Left renal cortex interstitium (tissue), 4 donors: ENCODE data around the gene KIR2DL4. TPM values are rescaled to one million over a fixed set of nuclear protein-coding genes. Genes with fewer than 3 reads are reported as not detected.
"Not testable (repeated sequence)": the region's sequence is repeated elsewhere in the genome, so short reads cannot be mapped to it uniquely, and the experiment has no call there.

ENCODE experiments used
- DNase-seq, 4 donors: peaks; one replicate each; pipeline ENCODE4 v3.0.0-alpha.2; 2013; ENCODE audit warnings: low read depth in 4 of 4, low spot score in 2 of 4, missing footprints in 1 of 4
- polyA plus RNA-seq, 4 donors: library from polyadenylated mRNA; unstranded; fragments of 120-200 nt; gene quantifications; one replicate each; pipeline ENCODE4 v1.2.1, GENCODE V29; 2013; ENCODE audit not compliant: insufficient read length in 4 of 4

KIR2DL4 gene
- not detected for polyA plus RNA-seq

DNA sequence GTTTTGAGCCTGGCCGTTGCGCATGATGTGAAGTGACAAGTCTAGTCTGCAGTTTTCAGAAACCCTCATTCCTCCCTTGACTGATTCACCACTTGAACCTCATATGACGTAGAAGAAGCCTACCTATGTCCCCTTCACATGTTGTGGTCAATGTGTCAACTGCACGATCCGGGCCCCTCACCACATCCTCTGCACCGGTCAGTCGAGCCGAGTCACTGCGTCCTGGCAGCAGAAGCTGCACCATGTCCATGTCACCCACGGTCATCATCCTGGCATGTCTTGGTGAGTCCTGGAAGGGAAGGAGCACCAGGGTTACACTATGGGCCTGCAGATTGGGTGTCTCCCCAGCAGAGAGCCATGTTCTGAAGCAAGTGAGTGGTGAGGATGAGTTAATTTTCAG is at the start of gene KIR2DL4:
KIR2DL4 (plus strand) TSS at position 201 of the 400 bp plus-strand sequence; CDS start at position 243, 42 bp downstream.
- no peak for DNase-seq

GRCh38 chr19:54756204-54757110 is 47.0 kb upstream of the KIR2DL4 start:
- not testable (repeated sequence) for DNase-seq

- DNase-seq = not testable (repeated sequence)
Observed at GRCh38 chr19:54758577-54758976, 44.8 kb upstream of the KIR2DL4 start.

DNA sequence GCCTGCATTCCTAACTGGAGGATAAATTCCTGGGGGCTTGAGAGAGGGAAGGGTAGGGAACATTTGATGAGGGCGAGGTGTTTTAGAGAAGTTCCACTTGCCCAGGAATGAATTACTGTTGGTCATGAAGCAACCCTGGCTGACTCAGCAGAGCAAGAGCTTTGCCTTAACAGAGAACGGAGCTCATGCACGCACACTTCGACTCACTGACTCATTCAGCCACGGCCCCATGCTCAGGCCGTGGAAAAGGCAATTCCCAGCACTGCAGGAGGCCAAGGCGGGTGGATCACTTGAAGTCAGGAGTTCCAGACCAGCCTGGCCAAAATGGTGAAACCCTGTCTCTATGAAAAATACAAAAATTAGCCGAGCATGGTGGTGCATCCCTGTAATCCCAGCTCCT is 39.2 kb upstream of the KIR2DL4 start:
- DNase-seq = not testable (repeated sequence)

GRCh38 chr19:54766464-54766863 is 36.9 kb upstream of the KIR2DL4 start:
- DNase-seq = not testable (repeated sequence)

DNA sequence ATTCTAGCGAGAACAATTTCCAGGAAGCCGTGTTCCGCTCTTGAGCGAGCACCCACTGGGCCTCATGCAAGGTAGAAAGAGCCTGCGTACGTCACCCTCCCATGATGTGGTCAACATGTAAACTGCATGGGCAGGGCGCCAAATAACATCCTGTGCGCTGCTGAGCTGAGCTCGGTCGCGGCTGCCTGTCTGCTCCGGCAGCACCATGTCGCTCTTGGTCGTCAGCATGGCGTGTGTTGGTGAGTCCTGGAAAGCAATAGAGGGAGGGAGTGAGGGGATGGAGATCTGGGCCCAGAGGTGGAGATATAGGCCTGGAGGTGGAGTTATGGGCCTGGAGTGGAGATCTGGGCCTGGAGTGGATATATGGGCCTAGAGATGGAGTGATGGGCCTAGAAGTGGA is 33.8 kb upstream of the KIR2DL4 start, which contains the start of gene KIR2DL1:
KIR2DL1 (plus strand) TSS at position 148 of the 400 bp plus-strand sequence; CDS start at position 206, 58 bp downstream.
- DNase-seq = not testable (repeated sequence)

GRCh38 chr19:54770511-54770910 is 32.9 kb upstream of the KIR2DL4 start:
- DNase-seq = not testable (repeated sequence)

DNA sequence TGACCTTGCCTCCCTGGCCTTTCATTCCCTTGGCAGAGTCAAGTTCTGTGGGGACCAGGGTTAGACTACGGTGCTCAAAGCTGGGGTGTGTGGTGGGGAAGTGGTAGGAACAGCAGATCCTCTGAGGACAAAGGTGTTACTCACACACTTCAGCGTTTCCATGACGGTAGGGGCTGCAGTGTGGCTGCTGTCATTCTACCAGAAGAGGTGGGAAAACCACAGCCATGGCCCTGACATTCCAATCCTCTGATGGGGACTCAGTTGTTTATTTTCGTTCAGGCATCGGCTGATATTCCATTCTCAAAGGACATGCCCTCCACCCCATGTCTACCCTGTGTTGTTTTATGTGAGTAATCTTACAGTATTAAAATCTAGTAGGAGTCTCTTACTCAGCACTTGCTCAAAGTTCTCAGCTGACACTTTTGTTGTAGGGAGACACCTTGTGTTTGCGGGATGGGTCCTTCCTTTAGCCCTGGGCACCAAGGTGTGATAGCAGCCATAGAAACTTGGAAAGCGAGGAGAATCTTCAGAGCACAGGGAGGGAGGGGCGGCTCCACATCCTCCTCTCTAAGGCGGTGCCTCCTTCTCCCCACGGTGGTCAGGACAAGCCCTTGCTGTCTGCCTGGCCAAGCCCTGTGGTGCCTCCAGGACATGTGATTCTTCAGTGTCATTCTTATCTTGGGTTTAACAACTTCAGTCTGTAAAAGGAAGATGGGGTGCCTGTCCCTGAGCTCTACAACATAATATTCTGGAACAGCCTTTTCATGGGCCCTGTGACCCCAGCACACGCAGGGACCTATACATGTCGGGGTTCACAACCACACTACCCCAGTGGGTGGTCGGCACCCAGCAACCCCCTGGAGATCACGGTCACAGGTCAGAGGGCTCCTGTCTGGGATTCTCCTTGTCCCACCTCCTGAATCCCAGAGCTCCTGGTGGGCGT is 32.1 kb upstream of the KIR2DL4 start:
- not testable (repeated sequence) for DNase-seq

DNA sequence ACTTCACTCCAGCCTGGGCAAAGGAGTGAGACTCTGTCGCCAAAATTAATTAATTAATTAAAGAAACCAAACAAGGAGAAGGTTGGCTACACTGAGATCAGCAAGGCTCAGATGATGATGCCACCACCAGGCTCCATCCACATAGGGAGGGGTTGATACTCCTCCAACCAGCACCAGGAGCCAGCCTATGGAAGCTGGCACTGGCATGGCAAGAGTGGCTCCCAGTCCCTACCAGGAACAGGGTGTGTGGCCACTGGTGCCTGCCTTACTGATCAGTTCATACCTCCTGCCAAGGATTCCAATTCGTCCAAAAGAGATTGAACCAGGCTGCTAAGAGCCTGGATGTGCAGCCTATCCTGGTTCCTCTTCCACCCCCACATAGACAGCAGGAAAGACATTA is 30.7 kb upstream of the KIR2DL4 start:
- DNase-seq = not testable (repeated sequence)

GRCh38 chr19:54775095-54775815 is 28.2 kb upstream of the KIR2DL4 start:
- DNase-seq = not testable (repeated sequence)

DNA sequence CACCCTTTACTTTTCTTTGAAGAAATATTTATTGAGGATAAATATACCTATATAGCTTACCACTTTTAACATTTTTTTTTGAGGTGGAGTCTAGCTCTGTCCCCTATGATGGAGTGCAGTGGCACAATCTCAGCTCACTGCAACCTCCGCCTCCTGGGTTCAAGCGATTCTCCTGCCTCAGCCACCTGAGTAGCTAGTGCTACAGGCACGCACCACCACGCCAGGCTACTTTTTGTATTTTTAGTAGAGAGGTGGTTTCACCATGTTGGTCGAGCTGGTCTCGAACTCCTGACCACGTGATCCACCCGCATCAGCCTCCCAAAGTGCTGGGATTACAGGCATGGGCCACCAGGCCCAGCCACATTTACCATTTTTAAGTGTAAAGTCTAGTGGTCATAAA is 27.6 kb upstream of the KIR2DL4 start:
- not testable (repeated sequence) for DNase-seq

- not testable (repeated sequence) for DNase-seq
Observed at GRCh38 chr19:54777851-54778250, 25.6 kb upstream of the KIR2DL4 start.

- not testable (repeated sequence) for DNase-seq
Observed at GRCh38 chr19:54778896-54779295, 24.5 kb upstream of the KIR2DL4 start.

DNA sequence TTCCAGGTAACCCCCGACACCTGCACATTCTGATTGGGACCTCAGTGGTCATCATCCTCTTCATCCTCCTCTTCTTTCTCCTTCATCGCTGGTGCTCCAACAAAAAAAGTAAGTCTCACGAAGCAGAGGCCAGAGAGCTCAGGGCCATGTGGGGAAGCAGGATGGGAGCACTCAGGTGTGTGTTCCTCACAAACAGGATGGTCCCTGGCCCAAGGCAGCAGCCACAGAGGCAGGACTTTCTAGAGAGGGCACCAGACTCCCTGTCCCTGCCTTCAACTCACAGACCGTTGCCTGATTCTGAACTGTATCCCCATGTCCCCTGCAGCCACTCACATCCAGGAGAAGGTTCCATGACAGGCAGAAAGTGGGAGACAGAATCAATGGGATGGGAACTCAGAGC is 20.5 kb upstream of the KIR2DL4 start:
- not testable (repeated sequence) for DNase-seq

GRCh38 chr19:54786091-54786723 is 17.2 kb upstream of the KIR2DL4 start:
- DNase-seq = not testable (repeated sequence)

DNA sequence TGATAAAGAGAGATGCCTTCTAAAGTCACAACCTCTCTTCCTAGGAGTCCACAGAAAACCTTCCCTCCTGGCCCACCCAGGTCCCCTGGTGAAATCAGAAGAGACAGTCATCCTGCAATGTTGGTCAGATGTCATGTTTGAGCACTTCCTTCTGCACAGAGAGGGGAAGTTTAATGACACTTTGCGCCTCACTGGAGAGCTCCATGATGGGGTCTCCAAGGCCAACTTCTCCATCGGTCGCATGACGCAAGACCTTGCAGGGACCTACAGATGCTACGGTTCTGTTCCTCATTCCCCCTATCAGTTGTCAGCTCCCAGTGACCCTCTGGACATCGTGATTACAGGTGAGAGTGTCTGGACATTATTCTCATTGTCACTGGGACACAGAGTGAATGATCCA is 15.3 kb upstream of the KIR2DL4 start:
- not testable (repeated sequence) for DNase-seq

- no peak for DNase-seq
Observed at GRCh38 chr19:54790711-54791110, 12.7 kb upstream of the KIR2DL4 start.

DNA sequence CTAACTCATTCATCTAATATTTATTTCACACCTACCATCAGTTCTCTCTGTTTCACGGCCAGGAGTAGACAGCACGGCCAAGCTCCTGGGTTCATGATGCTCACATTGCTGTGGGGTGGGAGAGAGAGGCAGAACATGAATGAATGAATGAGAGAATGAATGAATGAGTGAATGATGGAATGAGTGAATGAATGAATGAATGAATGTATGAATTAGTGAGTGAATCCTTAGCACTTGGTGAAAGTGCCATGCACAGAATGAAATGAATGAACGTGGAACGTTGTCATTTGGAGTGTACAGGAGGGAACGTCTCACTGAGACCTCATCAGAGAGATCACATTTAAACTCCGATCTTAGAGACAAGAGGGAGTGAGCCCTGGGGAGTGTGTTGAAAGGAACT is 11.9 kb upstream of the KIR2DL4 start:
- DNase-seq = no peak

GRCh38 chr19:54792814-54793213 is 10.6 kb upstream of the KIR2DL4 start:
- DNase-seq = no peak

DNA sequence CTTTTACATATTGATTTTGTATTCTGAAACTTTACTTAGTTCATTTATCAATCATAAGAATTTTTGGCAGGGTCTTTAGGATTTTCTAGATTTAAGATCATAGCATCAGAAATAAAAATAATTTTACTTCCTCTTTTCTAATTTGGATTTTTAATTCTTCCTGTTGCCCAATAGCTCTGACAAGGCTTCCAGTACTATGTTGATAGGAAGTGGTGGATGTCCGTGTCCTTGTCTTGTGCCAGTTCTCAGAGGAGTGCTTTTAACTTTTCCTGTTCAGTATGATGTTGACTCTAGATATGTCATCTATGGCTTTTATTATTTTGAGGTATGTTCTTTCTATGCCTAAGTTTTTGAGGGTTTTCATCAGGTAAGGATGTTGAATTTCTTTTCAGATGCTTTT is 7.7 kb upstream of the KIR2DL4 start:
- no peak for DNase-seq
